ENCODE results near the gene PUS7L. TPM values are rescaled to one million over a fixed set of nuclear protein-coding genes. Genes with fewer than 3 reads are reported as not detected.

The PUS7L gene, protein sequence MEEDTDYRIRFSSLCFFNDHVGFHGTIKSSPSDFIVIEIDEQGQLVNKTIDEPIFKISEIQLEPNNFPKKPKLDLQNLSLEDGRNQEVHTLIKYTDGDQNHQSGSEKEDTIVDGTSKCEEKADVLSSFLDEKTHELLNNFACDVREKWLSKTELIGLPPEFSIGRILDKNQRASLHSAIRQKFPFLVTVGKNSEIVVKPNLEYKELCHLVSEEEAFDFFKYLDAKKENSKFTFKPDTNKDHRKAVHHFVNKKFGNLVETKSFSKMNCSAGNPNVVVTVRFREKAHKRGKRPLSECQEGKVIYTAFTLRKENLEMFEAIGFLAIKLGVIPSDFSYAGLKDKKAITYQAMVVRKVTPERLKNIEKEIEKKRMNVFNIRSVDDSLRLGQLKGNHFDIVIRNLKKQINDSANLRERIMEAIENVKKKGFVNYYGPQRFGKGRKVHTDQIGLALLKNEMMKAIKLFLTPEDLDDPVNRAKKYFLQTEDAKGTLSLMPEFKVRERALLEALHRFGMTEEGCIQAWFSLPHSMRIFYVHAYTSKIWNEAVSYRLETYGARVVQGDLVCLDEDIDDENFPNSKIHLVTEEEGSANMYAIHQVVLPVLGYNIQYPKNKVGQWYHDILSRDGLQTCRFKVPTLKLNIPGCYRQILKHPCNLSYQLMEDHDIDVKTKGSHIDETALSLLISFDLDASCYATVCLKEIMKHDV
- 10.3 and 12.2 TPM in 2 replicates for total RNA-seq (2014; rRNA removed; shearing (Covaris generic))
- 4.4 and 6.7 TPM in 2 replicates for polyA plus RNA-seq (2015; cell fraction: cytosol; rRNA removed)
- 11.1 and 12.7 TPM in 2 replicates for polyA plus RNA-seq (2015; cell fraction: nucleus; rRNA removed)

GRCh38 chr12:43758728-43759563 lies at the start of gene PUS7L, which contains the start of gene IRAK4:
TSS of gene PUS7L (minus strand) at chr12:43758790. CDS start at chr12:43755245, 3,545 bp downstream.
TSS of gene IRAK4 (plus strand) at chr12:43758951. CDS start at chr12:43768112, 9,161 bp downstream.
- peak; percentile 95 for DNase-seq (ENCODE audit: low read depth)

GRCh38 chr12:43807386-43807785 lies 48.8 kb upstream of the PUS7L start:
- no peak for DNase-seq (ENCODE audit: low read depth)

- no peak for DNase-seq (ENCODE audit: low read depth)
Measured at GRCh38 chr12:43806737-43807072, 48.1 kb upstream of the PUS7L start.

DNA sequence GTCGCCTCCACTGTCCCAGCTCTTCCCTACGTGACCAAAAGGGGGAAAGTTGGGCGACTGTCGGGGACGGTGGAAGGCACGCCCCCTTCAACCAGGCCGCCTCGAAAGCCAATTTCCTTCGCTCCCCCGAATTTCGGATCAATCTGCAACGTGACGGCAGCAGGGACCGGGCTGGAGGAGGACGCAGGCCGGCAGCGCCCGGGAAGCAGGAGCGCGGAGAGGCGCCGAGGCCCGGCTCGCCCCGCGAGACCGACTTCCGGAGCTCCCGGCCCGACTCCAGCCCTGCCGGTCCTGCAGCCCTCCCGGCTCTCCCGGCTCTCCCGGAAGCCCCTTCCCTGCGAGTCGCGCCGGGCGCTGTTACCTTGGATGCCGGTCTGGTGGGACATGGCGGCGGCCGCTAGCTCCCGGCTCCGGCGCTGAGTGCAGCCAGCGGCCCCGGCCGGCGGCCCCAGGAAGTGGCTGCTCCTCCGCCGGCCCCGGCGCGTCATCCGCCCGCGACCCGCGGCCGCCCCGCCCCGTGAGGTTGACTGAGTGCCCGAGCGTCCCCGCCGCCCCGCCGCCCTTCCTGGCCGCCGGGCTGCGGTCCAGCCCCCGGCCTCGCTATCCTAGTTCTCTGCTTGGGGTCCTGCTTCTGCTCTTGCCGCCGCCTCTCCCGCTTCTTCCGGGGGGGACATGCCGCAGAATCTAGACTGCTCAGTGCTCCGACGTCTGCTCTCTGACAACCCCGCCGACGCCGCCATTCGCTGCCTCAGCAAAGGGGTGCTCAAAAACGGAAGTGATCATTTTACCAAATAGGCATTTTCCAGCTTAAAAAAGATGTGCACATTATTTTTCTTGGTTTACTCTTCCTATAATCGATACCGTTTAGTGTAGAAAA lies 47.5 kb upstream of the PUS7L start, which contains the start of gene TWF1:
Gene TWF1, minus strand, starts transcription at position 458 of the 877 bp plus-strand sequence. Its CDS starts 72 bp downstream, at position 386.
- DNase-seq (ENCODE audit: low read depth), result peak; percentile 79

- DNase-seq (ENCODE audit: low read depth), result no peak
Measured at GRCh38 chr12:43805149-43805859, 46.7 kb upstream of the PUS7L start.

DNA sequence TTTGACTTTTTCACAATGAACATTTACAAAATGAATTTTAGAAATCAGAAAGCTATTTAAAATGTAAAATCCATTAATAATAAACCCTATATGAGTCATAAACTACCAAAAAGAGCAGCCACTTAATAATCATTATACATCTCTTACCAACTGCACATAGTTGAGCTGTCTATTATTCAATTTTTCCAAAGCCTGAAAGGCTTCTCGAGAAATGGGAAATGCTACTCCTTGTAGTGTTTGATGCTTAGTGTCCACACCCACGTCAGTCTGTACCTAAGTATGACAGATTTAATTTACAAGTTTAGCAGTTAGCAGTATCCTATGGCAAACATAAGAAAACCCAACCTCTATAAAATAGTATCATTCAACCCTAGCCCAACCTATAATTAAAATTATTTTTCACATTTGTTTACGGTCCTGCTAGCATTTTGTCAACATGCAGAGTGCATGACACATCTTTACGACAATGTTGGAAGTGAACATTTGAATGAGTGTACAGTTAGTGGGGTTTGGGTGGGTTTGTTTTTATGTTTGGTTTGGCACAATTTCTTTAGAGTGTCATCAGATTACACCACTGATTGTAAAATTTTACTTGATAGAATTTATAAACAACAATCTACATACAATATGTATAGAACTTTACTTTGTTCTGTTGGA lies 39.1 kb upstream of the PUS7L start:
- DNase-seq (ENCODE audit: low read depth), result no peak

DNA sequence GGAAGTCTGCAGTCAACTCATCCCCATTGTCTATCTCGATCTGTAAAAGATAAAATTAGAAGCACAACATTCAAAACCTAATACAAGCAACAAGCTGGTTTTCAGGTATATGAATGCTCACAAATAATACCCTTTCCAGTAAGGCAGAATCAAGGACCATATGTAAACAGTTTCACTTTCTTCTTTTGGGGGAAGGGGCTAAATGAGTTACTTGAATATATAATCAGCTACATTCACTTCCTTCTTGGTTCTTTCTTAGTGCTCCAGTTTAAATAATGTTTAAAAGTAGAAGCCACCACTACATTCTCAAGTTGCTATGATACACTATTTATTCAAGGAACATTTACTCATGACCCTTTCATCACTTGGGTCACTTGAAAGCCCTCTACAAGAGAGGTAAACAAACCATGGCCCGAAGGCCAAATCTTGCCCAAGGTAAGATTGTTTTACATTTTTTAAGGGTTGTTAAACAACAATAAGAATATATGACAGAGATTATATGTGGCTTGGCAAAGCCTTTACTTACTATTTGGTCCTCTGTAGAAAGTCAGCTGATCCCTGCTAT lies 37.2 kb upstream of the PUS7L start:
- no peak for DNase-seq (ENCODE audit: low read depth)

- DNase-seq (ENCODE audit: low read depth), result peak; percentile 23
Measured at GRCh38 chr12:43789941-43790340, 31.4 kb upstream of the PUS7L start.

GRCh38 chr12:43786899-43787693 lies 28.5 kb upstream of the PUS7L start:
- DNase-seq (ENCODE audit: low read depth), result no peak

DNA sequence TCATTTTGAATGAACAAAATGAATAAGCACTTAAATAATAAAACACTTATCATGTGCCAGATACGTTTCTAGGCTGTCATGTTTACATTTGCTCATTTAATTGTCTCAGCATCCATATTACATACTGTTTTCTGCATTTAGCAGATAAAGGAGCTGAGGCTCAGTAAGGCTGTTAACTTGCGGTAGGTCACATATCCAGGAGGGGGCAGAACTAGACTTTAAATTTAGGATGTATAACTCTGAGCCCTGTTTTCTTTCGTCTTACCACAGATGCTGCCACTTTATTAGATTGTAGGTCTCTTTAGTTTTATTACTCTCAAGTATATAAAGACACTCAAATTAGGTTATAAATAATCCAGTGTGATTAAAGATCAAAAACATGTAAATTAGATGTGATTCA lies 17.9 kb upstream of the PUS7L start:
- DNase-seq (ENCODE audit: low read depth), result peak; percentile 21

DNA sequence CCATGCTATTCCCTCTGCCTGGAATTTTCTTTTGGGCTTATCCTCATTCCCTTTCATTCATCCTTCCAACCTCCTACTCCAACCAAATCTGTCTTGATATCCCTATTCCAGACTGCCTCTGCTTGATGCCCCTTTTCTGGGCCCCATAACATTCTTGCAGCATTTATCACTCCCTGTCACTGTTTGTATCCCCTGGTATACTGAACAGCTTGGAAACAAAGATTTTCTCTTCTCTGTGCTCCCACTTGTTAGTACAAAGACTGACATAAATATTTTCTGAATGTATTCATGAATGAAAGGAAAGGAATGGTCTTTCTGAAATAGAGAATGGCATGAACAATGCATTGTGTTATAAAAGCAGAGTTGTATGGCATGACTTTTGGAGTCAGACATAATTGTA lies 7.7 kb upstream of the PUS7L start:
- peak; percentile 7 for DNase-seq (ENCODE audit: low read depth)

DNA sequence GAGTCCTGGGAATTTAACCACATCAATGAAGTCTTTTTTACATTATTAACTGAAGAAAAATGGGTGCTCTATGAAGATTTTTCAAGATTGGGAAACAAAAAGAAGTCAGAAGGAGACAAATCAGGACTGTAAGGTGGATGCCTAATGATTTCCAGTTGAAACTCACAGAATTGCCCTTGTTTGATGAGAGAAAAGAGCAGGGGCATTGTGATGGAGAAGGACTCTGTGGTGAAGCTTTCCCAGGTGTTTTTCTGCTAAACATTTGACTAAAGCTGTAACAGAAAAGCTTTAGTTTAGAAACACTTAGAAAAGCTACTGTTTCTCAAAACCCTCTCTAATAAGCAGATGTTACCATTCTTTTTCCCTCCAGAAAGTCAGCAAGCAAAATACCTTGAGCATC lies 5.9 kb upstream of the PUS7L start:
- no peak for DNase-seq (ENCODE audit: low read depth)

- DNase-seq (ENCODE audit: low read depth), result no peak
Measured at GRCh38 chr12:43763769-43764168, 5.2 kb upstream of the PUS7L start.

DNA sequence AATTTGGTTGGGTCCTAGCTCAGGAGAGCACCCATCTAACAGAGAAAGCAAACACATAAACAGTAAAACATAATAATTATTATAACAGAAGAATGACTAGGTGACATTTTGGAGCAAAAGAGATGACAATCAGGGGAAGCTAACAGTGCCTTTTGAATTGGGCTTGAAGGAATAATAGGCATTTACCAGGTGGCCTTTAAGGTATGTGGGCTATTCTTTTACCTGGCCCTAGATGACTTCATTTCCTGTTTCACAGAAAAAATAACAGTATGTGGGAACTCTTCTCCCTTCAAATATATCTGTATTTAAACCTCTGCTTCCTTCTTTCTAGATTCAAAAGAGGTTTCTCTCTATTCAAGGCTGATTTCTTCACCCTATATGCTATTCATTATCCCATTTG lies 4.0 kb upstream of the PUS7L start:
- no peak for DNase-seq (ENCODE audit: low read depth)

- no peak for DNase-seq (ENCODE audit: low read depth)
Measured at GRCh38 chr12:43761500-43761899, 2.9 kb upstream of the PUS7L start.

GRCh38 chr12:43760396-43760795 lies 1.8 kb upstream of the PUS7L start:
- DNase-seq (ENCODE audit: low read depth), result no peak

DNA sequence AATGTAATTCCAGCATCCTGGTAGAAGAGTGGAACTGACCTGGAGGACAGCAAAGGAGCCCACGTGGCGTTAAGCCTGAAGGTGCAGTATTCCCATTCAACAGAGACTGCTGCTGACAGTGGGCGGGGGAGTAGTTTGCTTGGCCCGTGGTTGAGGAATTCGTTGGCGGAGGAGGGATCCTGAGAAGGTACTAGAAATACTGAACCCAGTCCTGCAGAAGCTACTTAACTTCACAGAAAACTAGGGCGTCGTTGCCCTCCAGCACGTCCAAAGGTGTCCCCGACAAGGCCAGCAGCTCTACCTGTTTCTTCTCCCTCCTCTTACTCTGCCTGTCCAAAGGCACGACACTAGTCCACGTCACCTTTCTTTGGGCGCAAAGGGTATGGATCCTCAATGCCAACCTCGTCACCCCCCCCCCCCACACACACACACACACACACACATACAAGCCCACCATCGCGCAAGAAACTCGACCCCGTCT lies 303 bp downstream of the PUS7L start:
- no peak for DNase-seq (ENCODE audit: low read depth)

GRCh38 chr12:43754015-43754414 lies 4.6 kb downstream of the PUS7L start:
- no peak for DNase-seq (ENCODE audit: low read depth)
